GOT3 (cell line): ENCODE results near the gene CLTC.

Experiments
- DNase-seq: peaks from one replicate; lab custom pipeline; 2025; ENCODE audit warnings: mixed read lengths; lab: John Stamatoyannopoulos, UW

CLTC gene

DNA sequence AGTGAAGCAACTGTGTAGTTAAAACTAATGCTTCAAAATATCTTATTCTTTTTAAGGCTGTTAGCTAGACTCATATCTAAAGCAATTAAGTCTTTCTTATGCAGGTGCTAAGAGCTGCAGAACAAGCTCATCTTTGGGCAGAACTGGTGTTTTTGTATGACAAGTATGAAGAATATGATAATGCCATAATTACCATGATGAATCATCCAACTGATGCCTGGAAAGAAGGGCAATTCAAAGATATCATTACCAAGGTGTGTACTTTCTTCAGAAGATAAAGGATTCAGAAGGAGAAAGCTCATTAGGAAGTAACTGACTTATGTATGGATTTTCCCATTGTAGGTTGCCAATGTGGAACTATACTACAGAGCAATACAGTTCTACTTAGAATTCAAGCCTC is 63.6 kb downstream of the CLTC start:
- no peak for DNase-seq

DNA sequence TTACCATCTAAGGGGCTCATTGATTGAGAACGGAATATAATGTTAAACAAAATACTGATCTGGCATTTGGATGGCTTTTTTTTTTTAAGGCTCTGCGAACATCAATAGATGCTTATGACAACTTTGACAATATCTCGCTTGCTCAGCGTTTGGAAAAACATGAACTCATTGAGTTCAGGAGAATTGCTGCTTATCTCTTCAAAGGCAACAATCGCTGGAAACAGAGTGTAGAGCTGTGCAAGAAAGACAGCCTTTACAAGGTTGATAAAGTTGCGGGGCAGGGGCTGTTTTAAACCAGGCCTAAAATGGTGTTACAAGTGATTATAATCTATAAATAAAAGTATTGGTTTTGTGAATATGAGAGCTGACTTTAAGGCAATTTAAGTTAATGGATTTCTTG is 65.3 kb downstream of the CLTC start:
- no peak for DNase-seq

DNA sequence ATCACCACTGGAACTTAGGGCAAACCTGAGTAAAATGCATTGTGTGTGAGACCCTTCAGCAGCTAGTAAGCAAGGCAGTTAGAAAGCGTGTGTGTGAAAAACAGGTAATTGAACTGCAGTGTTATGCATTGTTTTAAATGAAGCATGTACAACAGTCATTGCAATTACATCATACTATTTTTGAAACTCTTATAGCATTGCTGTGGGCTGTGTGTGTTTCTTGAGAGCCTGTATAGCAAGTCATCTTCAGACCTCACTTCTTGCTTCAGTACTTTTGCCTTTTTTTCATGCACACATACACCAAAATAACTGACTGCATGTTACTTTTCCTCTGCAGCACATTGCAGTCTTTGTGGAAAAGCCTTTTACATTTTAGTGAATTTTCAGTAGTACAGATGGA is 68.3 kb downstream of the CLTC start:
- DNase-seq = no peak

DNA sequence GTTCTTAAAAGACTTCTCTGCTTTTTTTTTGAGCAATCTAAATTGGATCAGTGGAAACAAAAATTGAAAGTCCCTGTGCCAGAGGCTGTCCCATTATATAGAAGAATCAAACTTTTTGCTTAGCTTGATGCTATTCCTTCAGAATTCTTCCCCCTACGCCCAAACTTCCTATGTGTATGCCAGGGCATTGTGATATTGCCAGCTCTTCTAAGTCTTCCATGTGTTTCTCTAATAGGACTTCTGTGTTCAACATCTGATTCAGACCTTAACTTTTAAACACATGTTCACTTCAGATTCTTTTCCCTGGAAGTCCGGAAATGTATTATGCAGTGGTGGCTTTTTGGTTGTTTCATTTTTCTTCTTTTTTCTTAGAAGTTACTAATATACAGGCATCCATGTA is 68.8 kb downstream of the CLTC start:
- no peak for DNase-seq

DNA sequence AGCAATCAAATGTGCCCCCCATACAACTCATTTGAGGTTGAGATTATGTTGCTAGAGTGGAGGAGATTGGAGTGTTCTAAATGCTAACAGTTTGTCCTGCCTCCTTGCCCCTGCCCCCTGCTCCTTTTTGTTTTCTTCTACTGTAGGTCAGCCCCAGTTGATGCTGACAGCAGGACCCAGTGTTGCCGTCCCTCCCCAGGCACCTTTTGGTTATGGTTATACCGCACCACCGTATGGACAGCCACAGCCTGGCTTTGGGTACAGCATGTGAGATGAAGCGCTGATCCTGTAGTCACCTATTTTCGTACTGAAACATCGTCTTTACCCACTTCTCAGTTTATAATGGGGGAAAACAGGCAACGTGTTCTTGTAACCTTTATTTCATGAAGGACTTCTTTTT is 73.9 kb downstream of the CLTC start:
- DNase-seq = no peak

DNA sequence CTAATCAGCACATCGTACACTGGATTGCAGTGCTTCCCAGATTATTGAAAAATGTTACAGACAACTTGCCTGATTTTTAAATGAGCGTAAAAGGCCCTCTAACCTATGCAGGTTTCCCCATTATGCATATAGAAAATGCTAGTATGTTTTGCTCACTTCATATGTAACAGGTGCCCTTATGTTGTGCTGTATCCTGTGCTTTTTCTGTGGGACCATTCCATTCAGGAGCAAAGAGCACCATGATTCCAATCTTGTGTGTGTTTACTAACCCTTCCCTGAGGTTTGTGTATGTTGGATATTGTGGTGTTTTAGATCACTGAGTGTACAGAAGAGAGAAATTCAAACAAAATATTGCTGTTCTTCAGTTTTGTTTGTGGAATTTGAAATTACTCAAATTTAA is 74.6 kb downstream of the CLTC start:
- DNase-seq = no peak

DNA sequence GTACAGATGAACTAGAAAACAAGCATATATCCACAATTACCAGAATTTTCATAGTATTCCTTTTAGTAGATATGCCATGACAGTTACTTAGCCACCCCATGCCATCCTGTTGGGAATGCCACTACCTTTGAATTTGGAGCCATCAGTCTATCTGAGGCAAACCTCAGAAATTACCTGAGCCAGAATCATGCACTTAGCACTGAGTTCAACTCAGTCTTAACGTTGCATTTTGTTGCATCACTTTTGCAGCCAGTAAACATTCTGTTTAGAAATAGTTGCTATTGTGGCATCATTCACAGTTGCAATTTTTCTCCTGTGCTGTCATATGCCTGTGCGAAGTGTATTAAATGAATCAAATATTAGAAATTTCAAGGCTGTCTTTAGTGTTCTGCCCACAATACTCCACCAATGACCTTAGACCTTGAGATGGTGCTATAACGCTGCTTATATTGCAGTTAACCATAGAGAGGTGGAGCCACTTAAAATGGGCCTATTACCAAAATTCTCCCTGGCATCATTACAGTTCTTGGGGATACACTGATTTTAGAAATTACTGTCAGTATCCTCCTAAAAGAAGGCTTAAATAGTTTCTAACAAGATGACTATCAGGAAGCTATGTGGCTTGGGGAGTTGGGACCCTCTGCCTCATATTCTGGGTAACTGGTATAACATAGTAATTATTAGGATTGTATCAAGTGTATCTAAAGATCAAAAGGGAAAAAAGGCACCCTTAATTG is 76.4 kb downstream of the CLTC start:
- no peak for DNase-seq

DNA sequence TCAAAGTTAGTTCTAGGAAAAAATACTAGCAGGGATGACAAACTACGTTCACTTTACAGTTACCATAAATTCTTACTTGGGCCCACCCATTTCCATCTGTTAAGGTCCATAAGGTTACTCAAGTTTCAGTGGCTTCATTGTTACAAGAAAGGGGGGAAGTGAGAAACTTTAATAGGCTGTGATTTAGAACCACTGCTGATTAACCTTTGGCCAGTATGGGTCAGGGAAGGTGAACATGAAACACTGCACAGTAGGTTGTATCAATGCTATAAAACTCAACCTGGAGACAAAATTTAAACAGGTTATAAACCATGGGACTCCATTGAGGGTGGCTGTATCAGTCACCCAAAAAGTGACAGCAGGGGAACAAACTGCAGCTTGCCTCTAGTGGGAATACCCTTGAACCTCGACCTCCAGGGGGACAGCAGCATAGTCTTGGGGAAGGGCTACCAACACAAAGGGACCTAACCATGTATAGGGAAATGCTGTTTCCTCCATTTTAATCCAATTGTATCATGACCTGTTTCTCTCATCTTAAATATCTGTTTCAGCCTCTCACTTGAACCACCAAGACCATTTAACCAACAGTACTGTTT is 77.1 kb downstream of the CLTC start:
- no peak for DNase-seq

DNA sequence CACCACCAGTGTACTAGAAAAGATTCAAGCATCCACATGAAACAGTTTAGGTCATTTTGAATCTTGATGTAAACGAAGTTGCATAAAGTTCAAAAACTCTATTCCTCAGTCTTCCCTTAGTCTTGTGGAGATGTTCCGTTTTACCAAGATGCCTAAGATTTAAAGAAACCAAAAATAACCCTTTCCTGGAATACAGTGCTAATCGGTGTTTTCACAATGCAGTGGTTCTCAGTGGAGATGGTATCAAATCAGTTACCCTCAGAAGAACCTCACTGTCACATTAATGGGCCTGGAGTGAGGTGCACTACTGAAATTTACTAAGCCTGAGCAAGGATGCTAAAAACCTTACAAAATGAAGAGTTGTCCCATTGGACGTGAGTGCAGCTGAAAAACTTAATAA is 78.4 kb downstream of the CLTC start:
- no peak for DNase-seq

DNA sequence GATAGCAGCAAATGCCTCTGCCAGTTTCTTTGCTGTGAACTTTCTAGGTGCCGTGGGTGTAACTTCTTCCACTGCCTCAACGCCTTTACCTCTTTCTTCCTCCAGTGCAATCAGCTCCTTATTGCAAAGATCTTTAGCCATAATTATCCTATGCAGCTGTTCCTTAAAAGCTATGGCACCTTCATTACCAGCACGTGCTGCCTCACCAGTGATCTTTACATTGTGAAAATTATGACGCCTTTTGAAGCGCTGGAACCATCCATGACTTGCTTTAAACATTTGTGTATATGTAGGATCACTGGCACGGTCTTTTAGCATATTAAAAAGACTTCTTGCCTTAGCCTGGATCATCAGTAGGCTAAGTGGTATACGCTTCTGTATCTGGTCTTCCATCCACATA is 79.5 kb downstream of the CLTC start:
- DNase-seq = no peak

DNA sequence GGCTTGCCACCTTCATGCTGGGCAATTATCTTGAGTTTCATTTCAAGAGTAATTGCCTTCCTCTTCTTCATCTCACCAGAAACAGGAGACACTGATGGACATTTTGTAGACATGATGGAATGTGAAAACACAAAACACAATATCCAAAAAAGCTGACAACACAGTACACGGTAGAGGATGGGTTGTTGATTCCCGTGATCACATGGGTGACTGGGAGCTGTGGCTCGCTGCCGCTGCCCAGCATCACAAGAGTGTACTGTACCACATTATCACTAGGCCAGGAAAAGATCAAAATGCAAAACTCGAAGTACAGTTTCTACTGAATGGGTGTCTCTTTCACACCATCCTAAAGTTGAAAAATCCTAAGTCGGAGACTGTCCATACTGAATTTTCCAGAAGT is 80.1 kb downstream of the CLTC start:
- DNase-seq = no peak

DNA sequence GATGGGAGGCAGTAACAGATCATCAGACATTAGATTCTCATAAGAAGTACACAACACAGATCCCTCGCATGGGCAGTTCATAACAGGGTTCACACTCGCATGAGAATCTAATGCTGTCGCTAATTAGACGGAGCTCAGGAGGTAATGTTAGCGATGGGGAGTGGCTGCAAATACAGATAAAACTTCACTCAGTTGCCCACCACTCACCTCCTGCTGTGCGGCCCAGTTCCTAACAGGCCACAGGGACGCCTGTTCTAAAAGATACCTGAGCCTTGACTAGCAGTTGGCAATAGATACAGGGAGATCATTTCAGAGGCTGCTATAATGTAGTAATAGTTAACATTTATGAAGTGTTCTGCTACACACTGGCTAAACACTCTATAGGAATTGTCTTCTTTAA is 82.6 kb downstream of the CLTC start:
- DNase-seq = no peak

DNA sequence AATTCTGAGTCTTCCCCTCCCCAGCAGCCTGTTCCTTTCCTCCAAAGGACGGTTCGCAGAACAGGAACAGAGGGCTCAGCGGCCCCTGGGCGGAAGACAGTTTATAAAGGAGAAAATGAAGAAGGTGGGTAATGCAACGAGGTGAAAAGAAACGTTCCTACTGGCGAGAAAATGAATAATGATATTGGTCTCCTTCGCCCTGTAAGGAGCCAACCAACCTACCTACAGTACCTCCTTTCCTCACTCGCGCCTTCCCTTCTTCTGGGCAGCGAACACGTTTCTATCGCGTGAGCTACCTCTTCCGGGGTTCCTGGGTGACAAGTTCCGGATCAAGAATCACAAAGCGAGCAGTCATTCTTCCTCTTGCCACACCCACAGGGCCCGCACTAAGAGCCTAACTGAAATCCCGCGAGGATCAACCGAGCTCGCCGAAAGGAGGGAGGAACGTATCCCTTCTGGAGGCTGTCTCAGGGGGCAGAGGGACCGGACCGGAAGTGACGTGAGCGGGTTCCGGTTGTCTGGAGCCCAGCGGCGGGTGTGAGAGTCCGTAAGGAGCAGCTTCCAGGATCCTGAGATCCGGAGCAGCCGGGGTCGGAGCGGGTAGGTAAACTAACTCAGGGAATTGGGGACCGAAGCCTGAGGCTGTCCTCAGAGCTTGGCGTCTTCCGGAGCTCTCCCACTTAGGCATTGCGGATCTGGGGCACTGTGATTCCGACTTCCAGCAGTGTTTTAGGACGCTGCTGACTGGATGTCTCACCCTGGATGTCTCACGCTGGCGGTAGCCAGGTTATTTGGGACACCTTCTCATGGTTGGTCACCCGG is 87.7 kb downstream of the CLTC start, which contains the start of the genes PTRH2 and VMP1:
TSS of gene PTRH2 (minus strand) at position 282 of the 822 bp plus-strand sequence. CDS start 9,452 bp downstream, outside the sequence.
TSS of gene VMP1 (plus strand) at position 506 of the 822 bp plus-strand sequence. CDS start 23,793 bp downstream, outside the sequence.
- peak; percentile 93 for DNase-seq

DNA sequence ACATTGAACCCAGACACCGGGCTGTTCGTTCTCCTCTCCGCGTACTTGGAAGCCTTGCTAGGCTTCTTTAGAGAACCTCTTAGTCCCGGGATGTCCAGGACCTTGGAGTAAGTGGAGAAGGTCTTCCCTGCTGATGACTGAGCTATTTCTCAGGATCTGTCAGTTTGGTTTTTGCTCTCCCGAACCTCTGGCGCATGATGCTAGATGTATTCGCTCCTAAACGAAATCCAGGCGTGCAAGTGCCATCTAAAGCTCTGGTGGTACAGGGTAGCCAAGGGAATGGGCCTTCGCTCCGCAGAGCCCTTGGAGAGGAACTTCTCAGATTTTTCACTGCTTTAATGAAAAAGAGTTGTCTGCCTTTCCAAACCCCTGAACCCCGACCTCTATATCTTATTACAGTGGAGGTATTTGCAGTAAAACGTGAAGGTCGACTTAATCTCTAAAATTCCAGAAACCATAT is 88.3 kb downstream of the CLTC start:
- no peak for DNase-seq

DNA sequence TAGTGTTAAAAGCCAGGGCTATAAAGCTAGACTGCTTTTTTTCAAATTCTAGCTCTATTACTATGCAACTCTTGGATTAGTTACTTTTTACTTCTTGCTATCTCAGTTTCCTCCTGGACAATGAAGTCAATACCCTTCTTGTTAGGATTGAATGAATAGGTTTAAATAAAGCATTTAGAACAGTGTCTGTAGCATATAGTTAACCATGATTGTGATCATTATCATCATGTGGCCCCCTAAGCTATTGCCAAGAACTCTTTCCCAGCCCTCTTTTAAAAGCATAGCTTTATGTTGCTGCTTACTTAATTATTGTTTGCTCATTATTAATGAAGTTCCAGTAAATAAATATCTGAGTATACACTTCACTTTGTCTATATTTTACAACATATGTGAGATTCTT is 92.2 kb downstream of the CLTC start:
- no peak for DNase-seq

DNA sequence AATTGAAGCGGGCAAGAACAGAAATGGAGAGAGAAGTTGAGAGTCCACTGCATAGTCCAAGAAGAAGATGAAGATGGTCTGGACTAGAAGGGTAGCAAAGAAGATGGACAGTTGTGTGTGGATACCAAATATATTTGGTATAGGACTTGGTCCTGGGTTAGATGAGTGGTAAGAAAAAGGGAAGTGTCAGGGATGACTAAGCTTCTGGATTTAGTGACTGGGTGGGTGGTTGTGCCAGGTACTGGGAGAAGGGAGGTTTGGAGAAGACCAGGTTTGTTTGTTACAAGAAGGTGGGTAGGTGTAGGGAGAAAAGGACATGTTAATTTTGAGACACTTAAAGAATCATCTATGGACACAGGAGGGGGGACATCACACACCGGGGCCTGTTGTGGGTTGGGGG is 93.2 kb downstream of the CLTC start:
- no peak for DNase-seq

DNA sequence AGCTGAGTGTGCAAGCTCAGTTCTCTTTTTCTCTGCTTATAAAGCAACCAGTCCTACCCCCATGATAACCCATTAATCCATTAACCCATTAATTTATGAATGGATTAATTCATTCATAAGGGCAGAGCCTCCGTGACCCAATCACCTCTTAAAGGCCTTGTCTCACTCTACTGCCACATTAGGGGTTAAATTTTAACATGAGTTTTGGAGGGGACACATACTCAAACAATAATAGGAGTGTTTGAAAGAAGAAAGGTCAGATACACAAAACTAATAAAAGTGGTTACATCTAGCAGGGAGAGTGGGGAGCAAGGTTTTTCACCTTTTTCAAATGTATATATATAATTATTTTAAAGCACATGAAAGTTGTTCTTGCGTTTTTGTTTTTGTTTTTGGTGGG is 94.6 kb downstream of the CLTC start:
- DNase-seq = no peak

DNA sequence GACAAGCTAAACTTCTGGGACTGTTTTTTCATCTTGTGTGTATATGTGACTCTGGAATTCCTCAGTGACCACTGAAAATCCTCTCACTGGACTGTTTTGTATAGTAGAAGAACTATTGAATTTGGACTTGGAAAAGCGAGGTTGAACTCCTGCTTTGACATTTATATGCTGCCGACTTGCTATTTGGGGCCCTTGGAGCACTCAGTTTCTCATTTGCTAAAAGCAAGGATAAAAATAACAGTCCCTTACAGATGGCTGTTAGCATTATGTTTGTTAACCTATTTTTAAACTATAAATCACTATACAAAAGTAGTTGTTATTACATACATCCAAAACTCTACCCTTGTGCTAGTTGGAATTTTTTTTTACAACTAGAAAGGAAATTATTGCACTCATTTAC is 96.7 kb downstream of the CLTC start:
- DNase-seq = no peak

DNA sequence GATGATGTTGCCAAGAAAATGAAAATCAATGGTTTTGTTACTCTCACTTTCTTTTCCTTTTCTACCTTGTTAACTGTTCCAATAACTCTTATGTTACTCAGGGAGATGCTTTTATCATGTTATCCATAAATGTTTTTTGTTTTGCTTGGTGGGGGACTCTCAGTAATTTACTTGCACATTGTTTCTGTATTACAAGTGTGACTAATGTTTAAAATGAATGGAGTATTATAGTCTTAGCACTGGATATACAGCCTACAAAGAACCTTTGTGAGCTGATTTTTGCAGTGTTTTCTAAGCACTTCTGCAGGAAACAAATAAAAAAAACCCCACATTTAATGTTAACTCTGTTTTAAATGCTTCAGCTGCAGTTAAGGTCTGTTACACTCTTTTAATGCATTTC is 99.8 kb downstream of the CLTC start:
- DNase-seq = no peak

DNA sequence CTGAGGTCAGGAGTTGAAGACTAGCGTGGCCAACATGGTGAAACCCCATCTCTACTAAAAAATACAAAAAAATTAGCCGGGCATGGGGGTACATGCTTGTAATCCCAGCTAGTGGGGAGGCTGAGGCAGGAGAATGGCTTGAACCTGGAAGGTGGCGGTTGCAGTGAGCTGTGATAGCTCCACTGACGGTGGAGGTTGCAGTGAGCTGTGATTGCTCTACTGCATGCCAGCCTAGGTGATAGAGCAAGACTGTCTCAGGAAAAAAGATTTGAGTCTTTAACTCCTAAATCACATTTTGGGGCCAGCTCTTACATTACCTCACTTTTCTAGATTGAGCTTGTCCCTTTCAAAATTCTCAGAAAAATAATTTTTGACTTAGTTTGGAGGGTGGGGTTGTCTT is 102.9 kb downstream of the CLTC start:
- DNase-seq = no peak

DNA sequence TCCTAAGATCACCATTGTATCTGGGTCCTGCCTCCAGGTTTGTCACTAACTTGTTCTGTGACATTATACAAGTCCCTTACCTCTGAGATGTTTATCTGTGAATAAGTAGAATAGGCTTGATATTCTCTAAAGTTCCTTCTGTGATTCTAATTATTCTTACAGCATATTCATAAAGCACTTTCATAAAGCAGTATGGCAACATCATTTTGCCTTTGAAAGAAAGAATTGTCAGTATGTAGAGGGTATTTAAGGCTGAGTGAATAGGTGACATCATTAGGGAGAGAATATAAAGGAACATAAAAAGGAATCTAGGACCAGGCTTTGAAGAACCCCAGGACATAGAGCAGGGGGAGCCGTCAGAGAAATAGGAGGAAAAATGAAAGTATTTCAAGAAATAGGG is 103.3 kb downstream of the CLTC start:
- no peak for DNase-seq

DNA sequence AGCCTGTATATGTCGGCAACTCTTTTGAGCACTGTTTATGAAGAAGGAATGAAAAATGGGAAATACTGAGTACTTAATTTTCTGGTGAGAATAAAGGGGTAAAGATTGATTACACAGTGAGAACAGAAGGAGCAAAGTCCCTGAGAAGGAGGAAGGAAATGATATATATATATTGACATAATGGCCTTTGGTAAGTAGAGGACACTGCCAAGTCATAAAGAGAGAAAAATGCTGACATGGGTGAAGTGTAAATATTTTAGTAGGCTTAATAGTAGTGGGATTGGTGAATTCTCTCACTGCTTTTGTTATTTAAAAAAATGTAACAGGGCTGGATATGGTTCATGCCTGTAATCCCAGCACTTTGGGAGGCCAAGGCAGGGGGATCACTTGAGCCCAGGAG is 103.9 kb downstream of the CLTC start:
- no peak for DNase-seq

DNA sequence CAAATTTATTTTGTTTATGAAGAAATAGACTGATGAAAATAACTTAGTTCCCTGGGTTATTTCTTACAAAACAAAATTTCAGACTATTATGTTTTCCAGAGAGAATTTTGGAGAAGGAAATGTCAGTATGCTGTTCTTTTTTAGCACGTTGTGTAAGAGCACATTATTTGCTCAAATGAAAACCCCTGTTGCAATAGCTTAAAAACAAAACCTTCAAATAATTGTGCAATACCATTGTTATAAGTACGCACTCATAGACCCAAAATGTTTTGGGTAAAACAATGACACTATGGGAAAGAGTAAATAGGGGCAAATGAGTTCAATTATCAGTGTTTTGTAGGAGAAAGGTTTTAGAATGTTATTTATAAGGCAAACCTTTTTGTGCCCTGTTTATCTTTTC is 106.0 kb downstream of the CLTC start:
- no peak for DNase-seq
